IMR-90 (cell line): ENCODE data around the gene EIF4EBP2.
A peak's percentile ranks its signal among the peaks of the same experiment; 100 is the strongest.

Experiments used
- BHLHE40 ChIP-seq: fragments of 150-350 bp; IDR thresholded peaks from 2 replicates; pipeline ENCODE4 v1.6.1; 2016; ENCODE audit warnings: mild to moderate bottlenecking, low read depth, low read length
- CEBPB ChIP-seq: IDR thresholded peaks from 2 replicates; pipeline ENCODE4 v1.6.1; 2012; ENCODE audit warnings: low read depth, low read length, improper control_type of control experiment
- CHD1 ChIP-seq: IDR thresholded peaks from 2 replicates; pipeline ENCODE4 v1.6.1; 2012; ENCODE audit warnings: low read depth, low read length, improper control_type of control experiment
- CTCF ChIP-seq: conservative IDR thresholded peaks from 2 replicates; pipeline ENCODE4 v1.5.1; 2012; ENCODE audit warnings: mild to moderate bottlenecking, low read depth, low read length, improper control_type of control experiment
- MAFK ChIP-seq: IDR thresholded peaks from 2 replicates; pipeline ENCODE4 v1.6.1; 2012; ENCODE audit warnings: low read depth, low read length, improper control_type of control experiment
- MAZ ChIP-seq: IDR thresholded peaks from 2 replicates; pipeline ENCODE4 v1.6.1; 2012; ENCODE audit warnings: low read depth, mild to moderate bottlenecking, low read length, improper control_type of control experiment, moderate library complexity, borderline replicate concordance
- MXI1 ChIP-seq: IDR thresholded peaks from 2 replicates; pipeline ENCODE4 v1.6.1; 2012; ENCODE audit warnings: low read depth, mild to moderate bottlenecking, low read length, moderate library complexity, borderline replicate concordance
- NFE2L2 ChIP-seq: fragments of 150-350 bp; IDR thresholded peaks from 2 replicates; pipeline ENCODE4 v1.6.1; 2016; ENCODE audit warnings: low read depth, mild to moderate bottlenecking, low read length
- POLR2A ChIP-seq: IDR thresholded peaks from 2 replicates; pipeline ENCODE4 v1.6.1; 2012; ENCODE audit warnings: mild to moderate bottlenecking, low read depth, low read length
- RAD21 ChIP-seq: IDR thresholded peaks from 2 replicates; pipeline ENCODE4 v1.6.1; 2012; ENCODE audit warnings: low read length, improper control_type of control experiment
- RCOR1 ChIP-seq: IDR thresholded peaks from 2 replicates; pipeline ENCODE4 v1.6.1; 2012; ENCODE audit warnings: mild to moderate bottlenecking, low read length, improper control_type of control experiment; ENCODE audit not compliant: insufficient replicate concordance
- RFX5 ChIP-seq: IDR thresholded peaks from 2 replicates; pipeline ENCODE4 v1.8.0; 2012; ENCODE audit warnings: low read depth, mild to moderate bottlenecking, low read length, moderate library complexity
- SMC3 ChIP-seq: fragments of 150-350 bp; IDR thresholded peaks from 2 replicates; pipeline ENCODE4 v1.6.1; 2016; ENCODE audit warnings: low read depth, mild to moderate bottlenecking, antibody characterized with exemption, low read length, moderate library complexity
- USF2 ChIP-seq: fragments of 150-350 bp; IDR thresholded peaks from 2 replicates; pipeline ENCODE4 v1.6.1; 2017; ENCODE audit warnings: mild to moderate bottlenecking, antibody characterized with exemption, low read length, low read depth

GRCh38 chr10:70357565-70357964, 46.4 kb upstream of the EIF4EBP2 start:
- TF ChIP-seq CTCF (no peak), SMC3 (no peak), BHLHE40 (peak; percentile 62; the same call in 1 of the 2 replicates), RAD21 (no peak), MAZ (no peak), POLR2A (no peak), RCOR1 (no peak), NFE2L2 (peak; percentile 63), USF2 (peak; percentile 72), MAFK (peak; percentile 52; the same call in 1 of the 2 replicates), RFX5 (no peak), CEBPB (no peak), MXI1 (no peak), CHD1 (no peak)
